HFF-Myc (cell line): ENCODE measurements around the gene MRGPRG.

Source experiments
- DNase-seq: peaks from one replicate; pipeline ENCODE4 v3.0.0-alpha.2; 2011; ENCODE audit warnings: low read depth; ENCODE audit errors: extremely low read depth
- H3K4me3 ChIP-seq: replicated peaks from 2 replicates; pipeline ENCODE4 v1.5.1; 2011; ENCODE audit warnings: low read depth, mild to moderate bottlenecking, control low read depth, low read length
- TF ChIP-seq, protein P1 (sequence below): IDR thresholded peaks from 2 replicates; pipeline ENCODE4 v1.5.1; 2012; ENCODE audit warnings: mild to moderate bottlenecking, low read depth, low read length, control low read depth; ENCODE audit errors: missing control alignments

The MRGPRG gene

DNA sequence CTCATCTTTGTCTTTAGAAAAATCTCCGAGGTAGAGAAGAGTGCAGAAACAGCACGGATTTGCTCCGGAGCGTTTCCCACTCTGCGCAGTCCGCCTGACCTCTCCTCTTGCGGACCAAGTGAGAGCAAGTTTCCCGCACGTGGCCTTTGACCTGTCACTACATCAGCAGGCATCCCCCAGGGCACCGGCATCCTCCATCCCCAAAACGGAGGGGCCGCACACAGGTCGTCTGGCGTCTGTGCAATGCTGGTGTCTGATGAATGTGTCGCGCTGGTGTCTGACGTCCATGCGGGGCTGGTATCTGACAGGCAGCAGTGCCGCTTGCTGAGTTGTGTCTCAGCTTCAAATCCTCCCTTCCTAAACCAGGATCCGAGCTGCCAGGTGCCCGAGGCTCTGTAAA is 14.3 kb upstream of the MRGPRG start:
- TF ChIP-seq, protein P1, sequence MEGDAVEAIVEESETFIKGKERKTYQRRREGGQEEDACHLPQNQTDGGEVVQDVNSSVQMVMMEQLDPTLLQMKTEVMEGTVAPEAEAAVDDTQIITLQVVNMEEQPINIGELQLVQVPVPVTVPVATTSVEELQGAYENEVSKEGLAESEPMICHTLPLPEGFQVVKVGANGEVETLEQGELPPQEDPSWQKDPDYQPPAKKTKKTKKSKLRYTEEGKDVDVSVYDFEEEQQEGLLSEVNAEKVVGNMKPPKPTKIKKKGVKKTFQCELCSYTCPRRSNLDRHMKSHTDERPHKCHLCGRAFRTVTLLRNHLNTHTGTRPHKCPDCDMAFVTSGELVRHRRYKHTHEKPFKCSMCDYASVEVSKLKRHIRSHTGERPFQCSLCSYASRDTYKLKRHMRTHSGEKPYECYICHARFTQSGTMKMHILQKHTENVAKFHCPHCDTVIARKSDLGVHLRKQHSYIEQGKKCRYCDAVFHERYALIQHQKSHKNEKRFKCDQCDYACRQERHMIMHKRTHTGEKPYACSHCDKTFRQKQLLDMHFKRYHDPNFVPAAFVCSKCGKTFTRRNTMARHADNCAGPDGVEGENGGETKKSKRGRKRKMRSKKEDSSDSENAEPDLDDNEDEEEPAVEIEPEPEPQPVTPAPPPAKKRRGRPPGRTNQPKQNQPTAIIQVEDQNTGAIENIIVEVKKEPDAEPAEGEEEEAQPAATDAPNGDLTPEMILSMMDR = no peak
- no peak for DNase-seq
- no peak overlapping the region for H3K4me3 ChIP-seq

DNA sequence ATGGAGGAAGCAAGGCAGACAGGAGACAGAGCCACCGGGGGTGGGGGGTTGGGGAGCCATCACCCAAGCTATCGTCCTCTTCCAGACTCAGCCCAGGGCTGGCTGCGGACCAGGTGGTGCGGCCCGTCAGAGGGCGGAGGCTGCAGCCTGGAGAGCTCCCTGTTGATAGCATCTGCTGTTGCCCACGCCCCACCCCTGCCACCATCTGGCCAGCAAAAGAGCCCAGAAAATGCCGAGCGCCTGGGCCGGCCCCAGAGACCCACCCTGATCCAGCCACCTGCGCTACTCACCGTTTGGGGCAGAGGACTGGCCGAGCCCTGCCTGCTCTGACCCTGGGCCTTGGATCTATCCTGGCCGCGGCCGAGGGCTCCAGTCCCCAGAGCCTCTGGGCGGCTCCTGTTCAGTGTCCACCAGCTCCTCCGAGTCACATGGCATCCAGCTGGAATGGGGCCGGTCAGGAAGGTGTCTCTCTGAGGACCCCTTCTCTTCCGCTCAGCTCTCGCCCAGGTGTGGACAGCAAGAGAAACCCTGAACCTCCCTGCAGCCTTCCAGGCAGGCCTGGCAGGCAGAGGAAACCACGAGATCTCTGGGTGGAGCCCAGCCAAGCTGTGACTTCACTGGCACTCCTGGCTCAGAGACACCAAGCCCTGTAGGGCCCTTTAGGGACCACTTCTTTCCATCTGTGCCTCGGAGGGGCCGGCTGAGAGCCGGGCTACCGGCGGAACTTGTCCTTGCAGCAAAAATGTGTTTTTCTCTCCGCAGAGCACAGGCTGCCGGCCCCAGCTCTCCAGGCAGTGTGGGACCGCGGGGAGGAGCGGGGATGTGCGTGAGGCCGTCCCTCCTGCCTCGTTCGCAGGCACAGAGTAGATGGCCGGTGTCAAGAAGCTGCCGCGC is 13.5 kb upstream of the MRGPRG start, which contains the start of gene MRGPRE:
Gene MRGPRE, minus strand, starts transcription at position 567 of the 894 bp plus-strand sequence. CDS start 3,618 bp downstream, outside the sequence.
- TF ChIP-seq, protein P1 = no peak
- DNase-seq = no peak
- no peak within 1 kb of the TSS for H3K4me3 ChIP-seq

DNA sequence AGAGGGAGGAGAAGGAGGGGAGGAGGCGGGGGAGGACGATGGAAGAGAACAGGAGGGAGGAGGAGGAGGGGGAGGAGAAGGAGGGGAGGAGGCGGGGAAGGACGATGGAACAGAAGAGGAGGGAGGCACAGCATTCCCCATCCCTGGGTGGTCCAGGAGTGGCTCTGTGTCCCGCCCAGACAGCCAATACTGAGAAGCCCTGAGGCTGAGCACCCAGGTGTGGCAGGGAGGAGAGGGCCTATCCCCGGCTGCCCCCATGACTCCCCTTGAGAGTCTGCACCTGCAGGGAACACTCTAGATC is 12.9 kb upstream of the MRGPRG start:
- DNase-seq = no peak
- H3K4me3 ChIP-seq = no peak overlapping the region
- TF ChIP-seq, protein P1 = no peak

DNA sequence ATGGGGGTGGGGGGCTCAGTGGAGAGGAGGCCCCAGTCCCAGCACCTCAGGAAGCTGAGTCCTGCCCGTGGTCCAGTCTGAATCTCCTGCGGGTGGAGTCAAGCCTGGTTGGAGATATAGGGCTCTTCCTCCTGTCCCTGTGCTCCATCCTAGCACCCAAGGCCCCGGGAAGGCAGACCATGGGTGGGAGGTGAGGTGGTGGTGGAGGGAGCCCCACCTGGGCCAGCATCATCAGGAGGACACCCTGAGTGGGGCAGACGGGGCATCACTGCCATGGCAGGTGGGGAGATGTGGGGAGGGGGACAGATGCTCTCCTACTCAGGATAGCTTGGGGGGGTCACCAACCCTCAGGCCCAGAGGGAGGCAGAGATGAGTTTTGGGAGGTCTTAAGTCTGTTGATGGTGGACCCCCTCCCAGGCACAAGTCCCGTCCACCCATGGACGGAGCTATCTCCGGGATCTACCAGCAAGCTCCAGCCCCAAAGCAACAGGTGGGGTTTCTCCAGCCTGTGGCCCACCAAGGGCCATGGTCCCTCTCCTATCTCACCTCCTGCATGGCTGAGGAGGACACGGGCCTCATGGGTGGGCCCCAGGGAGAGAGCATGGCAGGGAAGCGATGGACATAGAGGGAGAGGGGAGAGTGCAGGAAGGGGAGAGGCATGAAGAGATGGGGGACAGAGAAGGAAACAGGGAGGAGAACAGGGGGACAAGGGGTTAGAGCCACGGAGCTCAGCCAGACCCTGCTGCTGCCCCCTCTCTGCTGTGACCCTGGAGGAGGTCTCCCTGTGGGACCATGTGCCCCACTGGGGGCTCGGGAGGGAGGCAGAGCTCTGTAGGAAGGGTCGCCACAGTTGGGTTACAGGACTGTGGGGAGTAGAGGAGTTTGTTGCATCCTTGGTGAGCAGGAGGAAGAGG is 12.3 kb upstream of the MRGPRG start:
- no peak for DNase-seq
- TF ChIP-seq, protein P1 = no peak
- no peak overlapping the region for H3K4me3 ChIP-seq

DNA sequence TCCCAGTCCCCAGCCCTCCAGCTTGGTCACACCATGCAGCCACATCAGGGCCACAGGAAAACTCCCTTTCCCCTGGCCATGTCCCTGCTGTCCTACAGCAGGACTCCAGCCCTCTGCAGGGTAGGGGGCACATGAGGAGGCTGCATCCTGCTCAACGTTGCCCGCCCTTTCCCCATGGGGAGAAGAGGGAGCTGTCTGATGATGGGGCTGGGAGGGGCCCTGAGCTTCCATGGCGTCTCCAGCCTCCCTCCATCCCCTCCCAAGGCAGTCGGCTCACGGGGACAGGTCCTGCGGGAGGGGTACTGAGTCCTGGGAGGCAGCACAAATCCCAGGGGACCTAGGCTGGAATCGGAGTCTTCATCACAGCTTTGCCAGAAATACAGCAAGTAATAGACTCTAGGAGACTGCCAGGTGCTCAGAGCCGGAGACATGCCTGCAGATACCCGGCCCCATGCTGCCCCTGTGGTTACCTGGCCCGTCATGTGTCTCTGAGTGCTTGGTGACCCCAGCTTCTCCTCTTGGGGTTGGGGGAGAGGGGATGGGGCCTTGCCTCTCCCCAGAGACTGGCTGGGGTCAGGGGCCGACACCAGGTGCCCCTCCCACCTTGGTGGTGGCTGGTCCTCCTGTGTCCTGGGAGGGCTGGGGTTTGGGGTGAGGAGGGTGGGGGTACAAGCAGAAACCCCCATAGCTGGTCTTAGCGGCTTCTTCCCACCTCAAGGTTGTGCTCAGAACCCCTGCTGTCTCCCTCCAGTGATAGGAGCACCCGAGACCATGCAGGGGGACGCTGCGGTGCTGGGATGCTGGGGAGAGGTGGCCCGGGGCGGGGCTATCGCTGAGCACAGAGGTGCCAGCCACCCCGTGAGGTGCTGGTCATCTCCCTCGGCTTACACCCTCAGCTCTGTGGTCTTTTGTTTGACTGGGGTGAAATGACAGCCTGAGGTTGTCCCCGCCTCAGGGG is 11.3 kb upstream of the MRGPRG start:
- TF ChIP-seq, protein P1 = no peak
- DNase-seq = no peak
- H3K4me3 ChIP-seq = no peak overlapping the region

DNA sequence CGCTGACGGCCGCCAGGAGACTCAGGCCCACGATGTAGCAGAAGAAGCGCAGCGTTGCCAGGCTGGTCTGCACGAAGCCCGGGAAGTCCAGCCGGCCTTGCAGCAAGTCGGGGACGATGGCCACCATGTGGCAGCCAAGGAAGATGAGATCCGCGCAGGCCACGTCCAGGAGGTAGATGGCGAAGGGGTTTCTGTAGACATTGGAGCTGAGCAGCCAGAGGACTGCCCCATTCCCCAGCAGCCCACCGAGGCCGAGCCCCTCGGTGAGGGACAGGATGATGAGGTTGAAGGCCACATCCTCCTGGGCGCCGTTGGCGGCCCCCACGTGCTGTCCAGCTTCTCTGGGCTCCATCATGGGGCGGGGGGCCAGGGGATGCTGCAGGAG is 9.8 kb upstream of the MRGPRG start:
- TF ChIP-seq, protein P1 = no peak
- no peak for DNase-seq
- H3K4me3 ChIP-seq = no peak overlapping the region
